Stimulated activated CD8-positive, alpha-beta memory T cell treated with anti-CD3 and anti-CD28 coated beads, Interleukin-2, amount 100 ng/mL, for 1 hour (primary cell): ENCODE results near the gene SRR.

Experiments used
- DNase-seq, 2 donors: peaks; one replicate each; pipeline ENCODE4 v3.0.0-alpha.2; 2020; ENCODE audit warnings: low read depth in 2 of 2

Gene SRR

GRCh38 chr17:2371183-2372130 is 67.7 kb downstream of the SRR start:
- no peak for DNase-seq

GRCh38 chr17:2372180-2372579 is 68.4 kb downstream of the SRR start:
- DNase-seq = no peak

- no peak for DNase-seq
These were observed 68.9 kb downstream of the SRR start for GRCh38 chr17:2372681-2373080.

GRCh38 chr17:2373179-2373578 is 69.4 kb downstream of the SRR start:
- DNase-seq = no peak
